Activated CD4-positive, alpha-beta memory T cell treated with anti-CD3 and anti-CD28 coated beads for 36 hours (primary cell): Measurements from ENCODE around the gene RIC3. TPM values are rescaled to one million over a fixed set of nuclear protein-coding genes. Genes with fewer than 3 reads are reported as not detected.

Experiments
- CTCF ChIA-PET: fragments of 350-600 bp; sonication (Branson Sonifier 250); formaldehyde crosslinking; loops from one replicate; lab custom pipeline; 2021; ENCODE audit warnings: antibody characterized with exemption, inconsistent platforms; lab: Charles Lee
- POLR2A ChIA-PET: fragments of 350-600 bp; sonication (Branson Sonifier 250); formaldehyde crosslinking; loops from one replicate; lab custom pipeline; 2021; ENCODE audit warnings: antibody characterized with exemption; lab: Charles Lee
- DNase-seq: peaks from one replicate; pipeline ENCODE4 v3.0.0-alpha.2; 2020
- H3K27ac Mint-ChIP-seq: one replicate; pipeline ENCODE4 v1.8.0; 2021; ENCODE audit warnings: mixed read lengths
- H3K27me3 Mint-ChIP-seq: one replicate; pipeline ENCODE4 v1.8.0; 2021; ENCODE audit warnings: mixed read lengths
- H3K36me3 Mint-ChIP-seq: one replicate; pipeline ENCODE4 v1.8.0; 2021; ENCODE audit warnings: mixed read lengths
- H3K4me1 Mint-ChIP-seq: one replicate; pipeline ENCODE4 v1.8.0; 2021; ENCODE audit warnings: low read depth, mixed read lengths
- H3K4me3 Mint-ChIP-seq: one replicate; pipeline ENCODE4 v1.8.0; 2021; ENCODE audit warnings: mild to moderate bottlenecking, mixed read lengths
- H3K9me3 Mint-ChIP-seq: one replicate; pipeline ENCODE4 v1.8.0; 2021; ENCODE audit warnings: mixed read lengths
- intact Hi-C: fragments of 100-400 bp; cut with micrococcal nuclease; formaldehyde crosslinking; loops from one replicate; pipeline ENCODE4 v1.15.1; 2023
- total RNA-seq, 2 experiments: library from RNA; stranded (reverse); gene quantifications; one replicate each; pipeline ENCODE4 v1.2.3, GENCODE V29; 2021

RIC3 gene
- total RNA-seq, 2 experiments from 2014 or later: 5.0 to 5.6 TPM

DNA sequence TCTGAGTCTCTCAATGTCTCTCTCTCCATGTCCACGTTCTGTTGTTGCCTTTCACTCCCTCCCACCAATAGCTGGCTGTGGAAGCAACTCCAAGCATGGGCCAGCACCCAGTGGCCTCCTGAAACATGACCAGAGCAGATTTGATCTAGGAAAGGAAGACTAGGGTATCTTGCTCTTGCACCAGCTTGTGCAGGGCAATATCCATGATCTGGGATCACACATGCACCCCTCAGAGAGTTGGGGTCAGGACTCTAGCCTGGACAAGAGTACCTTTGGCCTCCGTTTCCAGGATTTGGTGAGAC is 34.5 kb upstream of the RIC3 start:
- H3K36me3 Mint-ChIP-seq: no peaks in the 10 kb centered on the region
- H3K9me3 Mint-ChIP-seq: no peaks in the 10 kb centered on the region
- intact Hi-C loops: no loop called here
- H3K27me3 Mint-ChIP-seq: peaks cover 16% of the 10 kb centered on the region
- no peak overlapping the region for H3K4me3 Mint-ChIP-seq
- no peak overlapping the region for H3K27ac Mint-ChIP-seq
- ChIA-PET POLR2A (no interaction called here), CTCF (interaction anchor here (0.8 to 4.5 kb wide), 2 partner anchors 10 to 44 kb away, joined by 3 to 18 read pairs; no protein-coding TSS in a partner anchor)
- no peaks in the 10 kb centered on the region for H3K4me1 Mint-ChIP-seq
- DNase-seq: no peak

DNA sequence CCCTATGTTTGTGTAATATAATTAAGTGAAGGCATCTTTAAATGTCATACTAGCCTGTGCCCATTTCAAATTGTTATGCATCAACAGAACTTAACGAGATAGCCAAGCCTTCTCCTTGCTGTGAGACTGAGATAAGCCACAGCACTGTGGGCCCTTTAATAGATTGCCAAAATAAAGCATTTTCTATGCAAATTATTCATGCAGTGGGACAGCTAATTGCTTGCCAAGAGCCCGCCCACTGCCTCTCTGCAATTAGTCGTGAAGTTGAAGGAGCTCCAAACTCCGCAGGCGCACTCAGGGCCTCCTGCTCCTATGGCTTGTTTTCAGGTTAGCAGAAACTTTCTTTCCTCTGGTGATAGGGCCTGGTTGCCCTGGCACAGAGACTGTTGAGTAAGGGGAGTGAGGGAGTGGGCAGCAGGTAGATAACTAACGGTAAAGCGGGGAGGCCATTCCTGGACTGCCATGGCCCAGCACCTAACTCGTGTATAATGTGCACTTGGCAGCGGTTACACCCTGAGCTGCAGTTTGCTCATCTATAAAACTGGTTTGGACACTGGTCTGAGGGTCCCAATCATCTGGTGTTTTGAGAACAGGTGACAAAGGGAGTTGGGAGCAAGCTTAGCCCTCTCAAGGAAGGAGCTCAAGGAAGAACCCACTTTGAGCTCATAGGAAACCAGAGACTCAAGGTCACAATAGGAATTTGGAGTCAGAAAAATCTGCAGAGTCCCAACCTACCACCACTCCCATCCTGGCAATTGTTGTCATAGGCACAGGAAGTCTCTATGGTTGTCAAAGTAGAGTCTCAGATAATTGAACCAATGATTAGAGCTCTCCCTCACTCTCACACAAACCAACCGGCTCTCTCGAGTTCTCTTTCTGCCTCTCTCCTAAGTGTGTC is 33.9 kb upstream of the RIC3 start:
- H3K4me1 Mint-ChIP-seq: no peaks in the 10 kb centered on the region
- H3K27ac Mint-ChIP-seq: no peak overlapping the region
- H3K36me3 Mint-ChIP-seq: no peaks in the 10 kb centered on the region
- peaks cover 15% of the 10 kb centered on the region for H3K27me3 Mint-ChIP-seq
- ChIA-PET CTCF (interaction anchor here (0.6 to 4.5 kb wide), 3 partner anchors 10 to 936 kb away, joined by 3 to 18 read pairs (median 3); no protein-coding TSS in a partner anchor), POLR2A (no interaction called here)
- no peaks in the 10 kb centered on the region for H3K9me3 Mint-ChIP-seq
- H3K4me3 Mint-ChIP-seq: no peak overlapping the region
- no peak for DNase-seq
- intact Hi-C loops: no loop called here

DNA sequence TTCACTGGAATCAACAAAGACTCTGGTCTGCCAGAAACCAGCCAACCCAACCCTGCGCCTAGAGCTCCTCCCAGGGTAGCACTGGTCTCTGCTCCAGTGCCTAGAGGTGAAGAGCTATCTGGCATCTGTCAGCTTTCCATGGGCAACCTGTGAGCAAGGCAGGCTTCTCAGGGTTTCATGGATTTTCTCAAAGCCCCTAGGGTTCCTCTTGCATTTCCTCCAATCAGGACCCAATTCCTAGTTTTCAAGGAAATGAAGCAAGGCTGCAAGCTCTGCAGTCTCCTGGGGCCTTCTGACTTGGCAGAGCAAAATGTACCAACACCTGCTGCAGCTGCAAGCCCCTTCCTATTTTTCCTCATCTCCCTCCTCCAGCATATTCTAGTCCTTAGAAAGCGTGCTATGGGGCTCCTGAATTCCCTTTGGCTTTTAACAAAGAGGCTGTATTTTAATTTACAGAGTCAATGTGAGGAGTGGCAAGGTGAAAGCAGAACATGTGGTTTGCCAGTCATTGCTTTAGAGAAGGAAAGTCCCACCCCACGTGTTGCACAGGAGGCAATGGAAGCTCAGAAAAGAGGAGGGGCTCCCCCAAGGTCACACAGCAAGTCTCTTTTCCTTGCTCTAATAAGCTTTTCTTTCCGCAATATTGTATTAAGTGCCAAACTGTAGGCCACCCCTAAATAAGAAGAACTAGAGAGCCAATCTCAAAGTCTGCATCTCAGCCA is 33.0 kb upstream of the RIC3 start:
- Mint-ChIP-seq H3K27ac (no peak overlapping the region), H3K27me3 (peaks cover 9% of the 10 kb centered on the region), H3K9me3 (no peaks in the 10 kb centered on the region), H3K4me1 (no peaks in the 10 kb centered on the region), H3K36me3 (no peaks in the 10 kb centered on the region), H3K4me3 (no peak overlapping the region)
- intact Hi-C loops: no loop called here
- POLR2A ChIA-PET: no interaction called here
- CTCF ChIA-PET: interaction anchor here (4.5 kb wide), 1 partner anchor 9 kb away, joined by 18 read pairs; no protein-coding TSS in a partner anchor
- DNase-seq: no peak

DNA sequence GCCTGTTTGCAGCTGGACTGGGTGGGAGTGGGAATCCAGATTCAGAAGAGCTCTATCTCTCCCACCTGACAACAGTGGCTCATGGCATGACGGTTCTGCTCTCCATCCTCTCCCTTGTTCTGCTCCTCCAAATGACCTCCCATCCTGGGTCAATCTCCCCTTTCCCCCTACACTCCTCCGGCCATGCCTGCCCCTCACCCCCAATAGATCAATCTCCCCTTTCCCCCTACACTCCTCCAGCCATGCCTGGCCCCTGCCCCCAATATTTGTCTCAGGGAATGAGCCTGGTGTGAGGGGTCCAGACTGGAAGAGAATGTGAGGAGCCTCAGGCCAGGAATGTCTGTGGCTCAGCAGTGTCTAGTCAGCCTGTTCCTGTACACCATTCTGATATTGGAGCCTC is 30.9 kb upstream of the RIC3 start:
- ChIA-PET POLR2A (no interaction called here), CTCF (no interaction called here)
- Mint-ChIP-seq H3K27me3 (peaks cover 12% of the 10 kb centered on the region), H3K36me3 (no peaks in the 10 kb centered on the region), H3K27ac (no peak overlapping the region), H3K4me1 (no peaks in the 10 kb centered on the region), H3K4me3 (no peak overlapping the region), H3K9me3 (no peaks in the 10 kb centered on the region)
- intact Hi-C loops: no loop called here
- DNase-seq: no peak

DNA sequence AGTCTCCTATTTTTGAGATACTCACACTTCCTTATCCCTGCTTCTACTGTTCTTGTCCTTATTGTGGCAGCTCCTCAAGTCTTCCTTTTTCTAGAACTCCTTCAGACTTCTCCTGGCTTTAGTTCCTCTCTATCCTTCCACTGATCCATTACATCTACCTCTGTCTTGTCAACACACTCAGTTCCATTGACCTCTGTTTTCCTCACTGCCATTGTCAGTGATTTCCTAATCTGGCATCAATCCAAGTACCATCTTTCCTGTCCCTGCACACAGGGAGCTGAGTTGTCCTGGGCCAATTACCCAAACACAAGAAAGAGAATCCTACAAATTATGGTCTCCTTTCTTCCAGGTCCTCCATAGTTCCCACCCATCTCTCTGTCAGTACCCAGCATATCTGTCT is 27.9 kb upstream of the RIC3 start:
- DNase-seq: no peak
- H3K36me3 Mint-ChIP-seq: no peaks in the 10 kb centered on the region
- intact Hi-C loops: no loop called here
- POLR2A ChIA-PET: no interaction called here
- H3K9me3 Mint-ChIP-seq: no peaks in the 10 kb centered on the region
- H3K4me1 Mint-ChIP-seq: no peaks in the 10 kb centered on the region
- CTCF ChIA-PET: interaction anchor here (1.0 to 1.2 kb wide), 2 partner anchors 8 to 23 kb away, joined by 5 read pairs; no protein-coding TSS in a partner anchor
- H3K27me3 Mint-ChIP-seq: peaks cover 18% of the 10 kb centered on the region
- H3K27ac Mint-ChIP-seq: no peak overlapping the region
- H3K4me3 Mint-ChIP-seq: no peak overlapping the region

DNA sequence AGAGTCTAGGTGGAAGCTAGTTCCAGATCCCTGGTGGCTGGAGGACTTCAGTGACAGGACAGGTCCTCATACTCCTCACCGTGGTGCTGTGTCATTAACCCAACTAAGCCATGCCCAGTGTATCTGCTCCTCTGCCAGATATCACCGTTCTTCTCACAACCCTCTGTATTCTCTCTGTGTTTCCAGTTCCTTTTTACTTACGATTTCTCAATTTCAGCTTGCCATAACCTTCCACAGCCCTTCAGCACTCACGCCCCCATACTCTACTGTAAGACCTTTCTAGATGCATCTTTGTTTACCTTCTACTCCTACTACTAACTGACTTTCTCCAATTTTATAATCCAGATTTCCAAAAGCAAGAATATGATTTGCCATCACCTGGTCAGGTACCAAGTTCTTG is 26.1 kb upstream of the RIC3 start:
- no peaks in the 10 kb centered on the region for H3K36me3 Mint-ChIP-seq
- H3K4me3 Mint-ChIP-seq: no peak overlapping the region
- H3K27ac Mint-ChIP-seq: no peak overlapping the region
- DNase-seq: no peak
- intact Hi-C loops: no loop called here
- H3K27me3 Mint-ChIP-seq: peaks cover 20% of the 10 kb centered on the region
- ChIA-PET POLR2A (no interaction called here), CTCF (interaction anchor here (0.6 to 2.3 kb wide), 4 partner anchors 13 to 246 kb away, joined by 3 to 9 read pairs (median 4); partner anchors contain the start of gene LMO1)
- no peaks in the 10 kb centered on the region for H3K9me3 Mint-ChIP-seq
- no peaks in the 10 kb centered on the region for H3K4me1 Mint-ChIP-seq

DNA sequence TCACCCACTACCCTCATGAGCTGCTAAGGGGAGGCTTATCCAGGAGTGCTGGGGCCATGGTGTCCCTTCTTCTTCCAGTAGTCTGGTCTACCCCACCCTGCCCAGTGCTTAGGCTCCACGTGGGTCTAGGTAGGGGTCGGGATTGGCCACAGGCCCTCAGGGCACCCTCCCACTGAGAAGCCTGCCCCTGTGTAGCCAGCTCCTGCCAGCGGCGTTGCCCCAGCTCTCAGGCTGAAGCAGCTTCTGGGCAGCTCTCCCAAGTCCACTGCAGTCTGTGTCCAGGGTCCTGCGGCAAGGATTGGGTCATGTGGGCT is 24.0 kb upstream of the RIC3 start:
- intact Hi-C loops: loop anchor here (2.0 kb wide), 1 partner anchor 70 kb away; the partner anchor contains the start of gene LMO1
- Mint-ChIP-seq H3K27ac (no peak overlapping the region), H3K4me1 (no peaks in the 10 kb centered on the region), H3K9me3 (no peaks in the 10 kb centered on the region), H3K36me3 (no peaks in the 10 kb centered on the region), H3K4me3 (no peak overlapping the region), H3K27me3 (peaks cover 19% of the 10 kb centered on the region)
- DNase-seq: no peak
- ChIA-PET CTCF (interaction anchor here (0.8 to 2.3 kb wide), 15 partner anchors 9 to 375 kb away, joined by 3 to 18 read pairs (median 5); partner anchors contain the start of genes EIF3F and LMO1), POLR2A (no interaction called here)

DNA sequence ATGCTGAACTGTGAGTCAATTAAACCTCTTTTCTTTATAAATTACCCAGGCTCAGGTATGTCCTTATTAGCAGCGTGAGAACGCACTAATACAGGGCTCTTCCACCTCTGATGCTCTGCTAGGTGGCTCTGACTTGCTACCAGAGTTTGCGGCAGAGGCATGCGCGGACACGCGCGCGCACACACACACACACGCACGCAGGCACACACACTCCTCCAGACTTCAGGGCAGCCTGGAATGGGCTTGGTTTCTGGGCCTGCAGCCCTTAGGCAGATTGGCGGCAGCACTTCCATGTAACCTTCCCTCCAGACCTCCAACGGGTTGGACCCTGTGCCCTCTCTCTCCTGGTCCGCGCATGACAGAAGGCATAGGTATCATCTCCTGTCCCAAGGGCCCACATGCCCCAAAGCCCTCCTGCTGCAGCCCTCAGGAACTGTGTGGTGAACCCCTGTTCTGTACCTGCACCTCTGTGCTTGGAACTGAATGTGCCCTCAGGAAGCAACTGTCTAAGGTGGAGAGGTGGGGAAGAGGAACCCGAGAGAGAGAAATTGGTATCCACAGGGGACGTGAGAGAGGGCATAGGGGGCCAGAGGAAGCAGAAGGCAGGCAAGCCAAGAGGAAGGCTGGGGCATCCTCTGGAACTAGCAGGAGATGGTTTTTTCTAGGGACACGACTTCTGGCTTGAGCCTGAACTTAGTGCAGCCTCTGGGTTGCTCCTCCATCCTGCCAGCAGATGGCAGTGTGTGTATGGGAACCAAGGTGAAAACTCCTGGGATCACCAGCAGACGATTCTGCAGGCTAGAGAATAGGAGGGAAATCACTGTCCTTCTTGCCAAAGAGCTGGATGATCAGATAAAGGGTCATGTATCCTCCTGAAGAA is 23.4 kb upstream of the RIC3 start:
- no peak overlapping the region for H3K27ac Mint-ChIP-seq
- H3K4me3 Mint-ChIP-seq: no peak overlapping the region
- POLR2A ChIA-PET: no interaction called here
- no peaks in the 10 kb centered on the region for H3K4me1 Mint-ChIP-seq
- peaks cover 19% of the 10 kb centered on the region for H3K27me3 Mint-ChIP-seq
- peak; percentile 56 for DNase-seq
- no peaks in the 10 kb centered on the region for H3K36me3 Mint-ChIP-seq
- CTCF ChIA-PET: interaction anchor here (0.8 to 2.3 kb wide), 14 partner anchors 11 to 375 kb away, joined by 3 to 18 read pairs (median 6); partner anchors contain the start of genes EIF3F and LMO1
- no peaks in the 10 kb centered on the region for H3K9me3 Mint-ChIP-seq
- intact Hi-C loops: loop anchor here (2.0 kb wide), 1 partner anchor 71 kb away; the partner anchor contains the start of gene LMO1

DNA sequence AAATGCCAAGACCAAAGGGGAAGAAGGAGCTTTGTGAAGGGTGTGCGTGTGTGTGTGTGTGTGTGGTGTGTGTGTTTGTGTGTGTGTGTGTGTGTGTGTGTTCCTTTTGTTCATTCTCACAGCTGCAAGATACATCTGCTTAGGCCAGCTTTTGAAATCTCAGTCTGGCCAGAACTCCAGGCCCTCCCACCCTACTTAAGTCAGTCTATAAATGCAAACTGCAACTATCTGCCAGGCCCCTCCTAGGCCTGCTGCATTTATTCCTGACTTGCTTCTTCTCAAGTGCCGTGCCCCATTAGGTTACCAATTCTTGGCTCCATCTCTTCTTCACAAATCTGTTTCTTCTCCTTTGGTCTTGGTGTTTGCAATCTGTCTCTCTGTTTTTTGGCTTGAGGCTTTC is 21.6 kb upstream of the RIC3 start:
- no peak overlapping the region for H3K4me3 Mint-ChIP-seq
- ChIA-PET POLR2A (no interaction called here), CTCF (interaction anchor here (1.1 to 1.4 kb wide), 2 partner anchors 91 to 376 kb away, joined by 4 to 7 read pairs; no protein-coding TSS in a partner anchor)
- intact Hi-C loops: no loop called here
- no peaks in the 10 kb centered on the region for H3K4me1 Mint-ChIP-seq
- no peaks in the 10 kb centered on the region for H3K36me3 Mint-ChIP-seq
- no peaks in the 10 kb centered on the region for H3K9me3 Mint-ChIP-seq
- no peak overlapping the region for H3K27ac Mint-ChIP-seq
- H3K27me3 Mint-ChIP-seq: peaks cover 16% of the 10 kb centered on the region
- DNase-seq: no peak

DNA sequence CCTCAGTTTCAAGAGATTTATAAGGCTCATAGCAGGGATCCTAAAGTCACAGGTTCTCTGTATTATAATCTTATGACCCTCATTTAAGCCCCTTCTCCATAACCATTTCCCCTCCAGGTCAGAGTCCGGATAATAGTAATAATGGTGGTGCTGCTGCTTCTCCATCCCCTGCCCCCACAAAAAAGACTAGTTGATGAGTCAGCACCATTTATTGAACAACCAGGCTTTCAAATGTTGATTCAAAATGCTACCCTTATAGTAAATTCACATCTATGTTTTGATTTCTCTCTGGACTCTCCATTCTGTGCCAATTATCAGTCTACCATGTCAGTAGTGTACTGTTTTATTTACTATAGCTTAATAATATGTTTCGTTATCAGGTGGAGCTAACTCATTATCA is 17.6 kb upstream of the RIC3 start:
- ChIA-PET POLR2A (no interaction called here), CTCF (no interaction called here)
- H3K4me1 Mint-ChIP-seq: no peaks in the 10 kb centered on the region
- intact Hi-C loops: no loop called here
- no peak overlapping the region for H3K4me3 Mint-ChIP-seq
- H3K36me3 Mint-ChIP-seq: no peaks in the 10 kb centered on the region
- no peak for DNase-seq
- H3K9me3 Mint-ChIP-seq: no peaks in the 10 kb centered on the region
- H3K27me3 Mint-ChIP-seq: peaks cover 10% of the 10 kb centered on the region
- H3K27ac Mint-ChIP-seq: no peak overlapping the region

DNA sequence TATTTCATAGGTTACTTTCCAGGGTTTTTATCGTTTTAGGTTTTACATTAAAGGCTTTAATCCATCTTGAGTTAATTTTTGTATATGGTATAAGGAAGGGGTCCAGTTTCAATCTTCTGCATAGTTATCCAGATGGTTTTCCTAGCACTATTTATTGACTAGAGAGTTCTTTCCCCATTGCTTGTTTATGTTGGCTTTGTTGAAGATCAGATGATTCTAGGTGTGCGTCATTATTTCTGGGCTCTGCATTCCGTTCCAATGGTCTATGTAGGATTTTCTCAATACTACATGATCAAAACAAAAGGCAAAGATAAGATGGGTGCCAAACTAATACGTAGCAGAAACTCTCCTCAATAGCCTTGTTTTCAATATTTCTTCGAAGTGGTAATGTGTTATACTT is 14.3 kb upstream of the RIC3 start:
- no peak overlapping the region for H3K27ac Mint-ChIP-seq
- peaks cover 9% of the 10 kb centered on the region for H3K27me3 Mint-ChIP-seq
- no peak for DNase-seq
- ChIA-PET POLR2A (no interaction called here), CTCF (interaction anchor here (1.6 to 2.9 kb wide), 2 partner anchors 10 kb away, joined by 4 to 8 read pairs; no protein-coding TSS in a partner anchor)
- H3K9me3 Mint-ChIP-seq: no peaks in the 10 kb centered on the region
- intact Hi-C loops: no loop called here
- no peak overlapping the region for H3K4me3 Mint-ChIP-seq
- no peaks in the 10 kb centered on the region for H3K4me1 Mint-ChIP-seq
- no peaks in the 10 kb centered on the region for H3K36me3 Mint-ChIP-seq
